Stimulated activated CD4-positive, alpha-beta T cell treated with anti-CD3 and anti-CD28 coated beads, Interleukin-1b, Interleukin-23, amount 100 ng/mL, for 48 hours (primary cell): ENCODE results near the gene GALR2.

ENCODE experiments used
- DNase-seq: peaks from one replicate; pipeline ENCODE4 v3.0.0-alpha.2; 2020

GALR2 gene

DNA sequence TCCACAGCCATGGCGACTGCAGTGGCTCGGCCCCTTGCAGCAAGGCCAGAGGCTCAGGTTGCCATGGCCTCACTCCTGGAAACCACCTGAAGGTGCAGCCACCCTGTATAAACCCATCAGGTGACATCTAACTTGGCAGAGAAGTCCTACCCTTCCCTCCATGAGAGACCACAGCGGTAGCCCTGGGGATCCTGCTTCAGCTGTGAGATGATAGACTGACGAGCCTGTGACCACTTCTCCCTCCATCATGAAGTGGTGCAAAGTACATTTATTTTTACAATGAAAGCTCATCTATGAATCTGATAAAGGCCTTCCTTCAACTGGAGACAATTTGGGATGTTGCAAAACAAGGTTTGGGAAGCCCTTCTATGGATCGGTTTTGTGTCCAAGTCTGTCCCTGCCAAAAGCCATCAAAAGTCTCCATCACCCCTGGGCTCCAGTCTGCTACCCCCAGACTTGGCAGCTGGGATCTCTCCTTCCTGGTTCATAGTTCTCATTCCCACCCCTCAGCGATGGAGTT lies 6.2 kb downstream of the GALR2 start:
- no peak for DNase-seq

- DNase-seq: no peak
These were observed 7.0 kb downstream of the GALR2 start for GRCh38 chr17:76081295-76082210.

- DNase-seq: no peak
These were observed 8.0 kb downstream of the GALR2 start for GRCh38 chr17:76082326-76083251.

DNA sequence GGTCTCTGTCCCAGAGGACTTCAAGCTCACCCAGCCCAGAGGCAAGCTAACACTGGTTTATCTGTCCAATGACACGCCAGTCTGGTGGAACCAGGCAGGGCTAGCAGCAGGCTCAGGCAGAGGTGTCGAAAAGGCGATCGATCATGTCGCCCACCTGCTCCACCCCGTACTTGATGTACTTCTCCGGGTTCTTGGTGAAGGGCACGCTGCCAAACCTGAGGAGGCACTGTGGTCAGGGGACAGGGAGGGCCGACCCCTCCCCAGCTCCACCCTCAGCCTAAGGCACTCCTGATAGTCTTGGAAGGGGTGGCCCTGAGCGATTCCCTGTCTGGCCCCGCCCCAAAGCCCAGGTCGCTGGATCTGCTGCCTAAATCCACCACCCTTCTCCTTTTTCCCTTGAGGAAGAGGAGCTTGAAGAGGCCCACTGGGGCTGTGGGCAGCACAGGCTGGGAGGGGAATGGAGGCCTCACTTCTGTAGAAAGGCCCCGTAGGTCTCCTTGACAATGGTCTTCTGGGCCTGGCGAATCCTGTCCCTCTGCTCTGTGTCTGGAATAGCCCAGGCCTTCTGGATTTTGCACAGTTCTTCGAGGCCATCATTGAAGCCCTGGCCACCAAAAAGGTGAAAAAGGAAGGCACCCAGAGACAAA lies 9.1 kb downstream of the GALR2 start:
- no peak for DNase-seq

DNA sequence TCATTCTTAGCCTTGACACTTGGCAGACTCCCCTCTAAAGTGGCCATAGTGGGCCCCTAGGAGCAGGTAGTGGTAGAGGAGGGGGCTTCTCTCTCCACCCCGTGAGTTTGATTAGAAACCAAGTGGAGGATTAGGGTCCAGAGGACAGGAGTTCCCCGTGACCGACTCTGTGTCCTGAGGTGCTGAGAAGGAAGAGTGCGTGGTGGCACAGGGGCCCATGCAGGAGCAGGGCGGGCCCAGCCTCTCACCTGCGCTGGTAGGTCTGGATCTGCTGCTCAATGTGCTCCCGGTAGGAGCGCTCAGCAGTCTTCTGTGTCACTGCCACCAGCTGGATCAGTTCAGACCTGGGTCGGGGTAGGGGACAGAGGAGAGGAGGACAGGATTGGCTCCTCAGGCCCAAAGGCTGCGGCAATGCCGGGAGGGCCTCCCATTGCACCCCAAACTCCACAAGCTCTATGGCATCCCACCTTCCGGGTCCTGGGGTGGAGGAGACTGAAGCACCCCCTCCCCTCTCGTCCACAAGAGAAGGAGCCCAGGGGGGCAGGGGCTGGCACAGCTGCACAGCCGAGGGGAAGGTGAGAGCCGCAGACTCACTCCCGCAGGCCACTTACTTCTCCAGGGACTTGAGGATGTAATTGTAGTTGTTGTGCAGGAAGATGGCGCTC lies 10.6 kb downstream of the GALR2 start:
- no peak for DNase-seq

DNA sequence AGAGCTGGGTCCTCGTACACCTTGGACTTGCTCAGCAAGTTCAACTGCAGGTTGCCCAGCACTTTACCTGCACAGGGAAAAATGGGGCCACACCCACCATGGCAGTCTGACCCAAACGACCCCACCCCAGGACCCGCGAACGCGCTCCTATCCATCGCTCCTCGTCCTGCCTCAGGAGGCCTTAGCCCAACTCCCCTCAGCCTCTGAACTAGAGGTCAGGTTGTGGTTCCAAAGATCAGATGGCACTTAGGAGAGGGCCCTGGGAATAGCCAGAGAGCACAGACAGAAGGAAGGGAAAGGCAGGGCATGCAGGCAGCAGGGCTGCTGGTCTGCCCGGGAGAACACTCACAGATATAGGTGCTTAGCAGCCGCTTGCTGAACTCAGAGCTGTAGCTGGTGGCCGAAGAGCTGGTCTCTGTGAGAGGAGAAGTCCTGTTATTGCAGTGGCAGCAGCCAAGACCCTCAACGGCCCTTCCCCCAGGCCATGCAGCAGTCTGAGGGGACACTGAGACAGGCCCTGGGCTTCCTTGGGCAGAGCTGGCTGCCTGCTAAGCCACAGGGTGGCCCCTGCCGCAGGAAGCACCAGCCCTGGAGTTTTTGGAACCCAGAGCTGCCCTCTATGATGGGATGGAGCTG lies 11.3 kb downstream of the GALR2 start:
- DNase-seq: no peak

- no peak for DNase-seq
These were observed 11.8 kb downstream of the GALR2 start for GRCh38 chr17:76086384-76086783.

GRCh38 chr17:76087531-76087930 lies 12.9 kb downstream of the GALR2 start:
- no peak for DNase-seq

GRCh38 chr17:76088041-76088867 lies 13.7 kb downstream of the GALR2 start:
- no peak for DNase-seq

GRCh38 chr17:76088868-76089576 lies 14.4 kb downstream of the GALR2 start:
- DNase-seq: no peak

DNA sequence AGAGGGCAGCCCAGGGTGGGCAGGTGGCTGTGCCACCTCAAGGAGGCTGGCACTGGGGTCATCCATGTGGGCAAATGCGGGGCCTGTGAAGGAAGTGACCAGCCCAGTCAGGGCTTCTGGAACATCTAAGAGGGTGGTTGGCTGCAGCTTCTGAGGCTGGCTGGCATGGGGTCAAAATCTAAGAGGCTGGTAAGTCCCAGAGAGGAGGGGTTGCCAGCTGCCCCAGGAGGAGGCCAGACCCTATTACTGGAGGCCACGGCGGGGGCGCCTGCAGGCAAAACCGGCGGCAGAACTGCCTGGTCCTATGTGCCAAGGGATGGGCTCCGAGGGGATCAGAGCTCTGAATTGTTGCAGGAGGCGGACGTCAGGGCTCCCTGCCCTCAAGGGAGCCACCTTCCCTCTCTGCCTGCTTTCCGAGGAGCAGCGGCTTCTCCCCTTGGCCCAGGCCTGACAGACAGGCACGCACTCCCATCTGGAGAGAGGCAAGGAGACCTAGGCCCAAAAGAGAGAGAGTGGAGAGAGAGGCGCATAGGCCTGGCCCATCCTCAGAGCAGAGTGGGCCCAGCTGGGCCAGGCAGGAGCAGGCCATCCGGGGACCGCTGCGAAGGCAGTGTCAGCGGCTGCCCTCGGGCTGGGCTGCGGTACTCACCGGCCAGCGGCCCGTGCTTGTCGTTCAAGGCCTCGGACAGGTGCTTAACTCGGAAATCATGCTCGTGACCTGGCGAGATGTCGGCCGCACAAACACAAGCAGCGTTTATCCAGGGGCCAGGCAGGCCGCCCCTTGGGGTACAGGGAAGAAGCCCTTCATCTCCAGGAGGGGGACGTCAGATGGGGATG lies 15.3 kb downstream of the GALR2 start:
- DNase-seq: no peak

GRCh38 chr17:76090517-76091129 lies 16.0 kb downstream of the GALR2 start:
- no peak for DNase-seq

DNA sequence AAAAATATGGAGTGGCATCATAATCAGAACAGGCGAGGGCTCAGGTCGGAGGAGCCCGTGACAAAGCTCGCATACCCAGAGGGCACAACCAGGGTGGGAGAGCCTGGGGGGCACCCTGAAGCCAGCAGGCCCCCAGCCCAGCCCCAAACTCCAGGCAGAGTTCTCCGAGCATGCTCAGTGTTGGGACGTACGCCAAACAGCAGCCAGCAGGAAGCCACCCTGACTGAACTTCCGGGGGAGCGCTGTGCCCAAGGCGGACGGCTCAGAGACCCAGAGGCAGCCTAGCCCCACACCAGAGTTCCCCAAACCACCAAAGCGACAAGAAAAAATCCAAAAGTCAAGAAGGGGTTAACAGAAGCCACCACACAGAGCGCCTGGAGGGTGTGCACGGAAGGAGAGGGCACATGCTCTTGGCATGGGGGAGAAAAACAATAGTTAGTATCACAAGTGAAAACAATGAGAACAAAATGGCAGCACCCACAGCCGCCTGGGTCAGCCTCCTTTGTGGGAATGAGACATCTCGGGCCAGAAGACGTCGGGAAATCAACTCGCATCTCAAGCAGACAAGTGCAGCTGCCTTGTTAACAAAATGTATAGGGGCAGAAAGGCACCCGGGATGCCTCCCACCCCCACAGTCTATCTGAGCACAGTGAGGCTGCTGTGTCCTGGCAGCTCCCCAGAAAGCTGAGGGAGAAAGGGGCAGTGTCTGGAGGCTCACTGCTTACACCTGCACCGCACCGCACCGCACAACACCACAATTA lies 17.1 kb downstream of the GALR2 start:
- no peak for DNase-seq

DNA sequence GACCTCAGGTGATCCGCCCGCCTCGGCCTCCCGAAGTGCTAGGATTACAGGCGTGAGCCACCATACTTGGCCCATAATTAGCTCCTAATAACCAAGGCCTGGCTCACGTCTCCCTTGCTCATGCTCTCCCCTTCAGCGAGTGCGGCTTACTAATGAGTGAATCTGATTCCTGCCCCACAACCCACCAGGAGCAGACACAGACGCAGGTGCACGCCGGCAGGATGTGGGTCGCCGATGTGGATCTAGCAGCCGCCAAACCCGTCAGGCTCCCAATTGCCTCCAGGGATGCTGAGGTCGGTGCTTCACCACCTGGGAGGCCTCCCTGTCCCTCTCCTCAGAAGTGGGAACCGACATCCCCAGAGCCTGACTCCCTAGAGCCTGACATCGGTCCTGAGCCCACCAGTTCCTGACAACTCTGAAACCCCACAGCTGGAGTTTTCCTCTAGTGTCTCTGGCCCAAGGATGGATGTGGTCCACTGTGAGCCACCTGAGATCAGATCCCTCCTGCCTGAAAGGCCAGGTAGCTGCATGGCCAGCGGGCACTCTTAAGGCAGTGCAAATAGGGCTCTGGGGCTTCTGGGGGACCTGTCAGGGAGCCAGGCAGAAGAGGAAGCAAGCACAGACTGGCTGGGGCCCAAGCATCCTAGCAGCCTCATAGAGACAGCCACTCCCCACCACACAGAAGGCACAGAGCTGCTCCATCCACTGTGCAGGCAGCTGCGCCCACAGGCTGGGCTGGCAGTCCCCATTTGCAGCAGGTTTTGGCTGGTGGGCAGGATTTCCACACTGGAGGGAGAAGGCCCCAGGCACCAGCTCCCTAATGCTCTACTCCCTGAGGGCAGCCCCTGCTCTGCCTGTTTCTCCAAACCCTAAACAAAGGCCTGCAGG lies 18.2 kb downstream of the GALR2 start:
- no peak for DNase-seq

- no peak for DNase-seq
These were observed 19.5 kb downstream of the GALR2 start for GRCh38 chr17:76094046-76094445.

DNA sequence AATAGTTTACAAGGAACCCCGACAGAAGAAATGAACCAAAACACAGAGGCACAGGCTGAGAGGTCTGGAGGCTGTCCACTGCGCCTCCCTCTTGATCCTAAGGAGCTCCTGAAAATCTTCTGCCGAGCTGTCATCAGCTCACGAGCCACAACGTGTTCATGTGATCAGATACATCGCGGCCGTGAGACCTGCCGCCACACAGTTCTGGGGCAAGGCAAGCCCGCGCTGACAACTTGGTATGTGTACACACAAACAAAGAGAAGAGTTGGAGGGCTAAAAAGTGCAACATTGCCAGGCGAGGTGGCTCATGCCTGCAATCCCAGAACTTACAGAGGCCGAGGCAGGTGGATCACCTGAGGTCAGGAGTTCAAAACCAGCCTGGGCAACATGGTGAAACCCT lies 21.4 kb downstream of the GALR2 start:
- DNase-seq: no peak

- no peak for DNase-seq
These were observed 23.2 kb downstream of the GALR2 start for GRCh38 chr17:76097716-76098295.
